Pulmonary artery endothelial cell (primary cell): ENCODE results near the gene LOXL4. TPM values are rescaled to one million over a fixed set of nuclear protein-coding genes. Genes with fewer than 3 reads are reported as not detected.
"Not testable (repeated sequence)": the region's sequence is repeated elsewhere in the genome, so short reads cannot be mapped to it uniquely, and the experiment has no call there.

Source experiments
- DNase-seq: peaks from one replicate; pipeline ENCODE4 v3.0.0-alpha.2; 2011; ENCODE audit warnings: low read depth, low spot score
- total RNA-seq: library from RNA; depleted of rRNA; stranded (reverse); fragments of >200 nt; gene quantifications from 2 replicates; pipeline ENCODE4 v1.2.3, GENCODE V29; 2014

Gene LOXL4
- total RNA-seq, 1 donor from 2014 or later: 1.1 TPM

DNA sequence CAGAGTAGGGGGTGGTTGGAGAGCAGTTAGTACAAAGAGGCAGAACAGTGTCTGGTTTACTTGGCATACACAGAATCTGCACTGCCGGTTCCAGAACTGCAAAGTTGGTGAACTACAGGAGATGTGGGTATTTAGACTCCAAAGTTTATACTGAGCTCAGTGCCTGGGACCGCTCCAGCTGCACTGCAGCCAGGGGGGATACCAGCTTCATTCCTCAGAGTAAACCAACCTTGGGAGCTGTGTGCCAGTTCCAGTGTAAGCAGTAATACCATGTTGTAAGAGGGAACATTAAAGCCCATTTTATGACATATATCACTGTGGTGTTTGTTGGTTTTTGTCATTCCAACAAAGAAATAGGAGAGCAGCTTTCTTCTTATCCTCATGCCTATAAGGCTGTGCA, 23.4 kb downstream of the LOXL4 start:
- no peak for DNase-seq

DNA sequence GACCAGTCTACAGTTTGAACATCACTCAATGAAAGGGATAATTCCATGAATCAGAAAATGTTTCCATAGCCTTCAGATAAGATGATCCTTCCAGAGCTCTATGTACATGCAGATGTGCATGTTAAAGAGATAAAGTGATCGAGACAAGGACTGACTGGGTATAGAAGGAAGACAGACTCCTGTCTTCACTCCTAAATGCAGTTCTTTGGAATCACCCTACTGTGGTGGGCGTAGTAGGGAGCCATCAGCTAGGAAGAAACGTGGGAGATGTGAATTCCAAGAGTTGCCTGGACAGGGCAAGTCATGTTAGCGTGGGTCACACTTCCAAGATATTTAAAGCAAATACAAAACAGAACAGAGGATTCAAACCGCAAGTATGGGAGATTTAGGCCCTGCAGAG, 23.9 kb downstream of the LOXL4 start:
- no peak for DNase-seq

DNA sequence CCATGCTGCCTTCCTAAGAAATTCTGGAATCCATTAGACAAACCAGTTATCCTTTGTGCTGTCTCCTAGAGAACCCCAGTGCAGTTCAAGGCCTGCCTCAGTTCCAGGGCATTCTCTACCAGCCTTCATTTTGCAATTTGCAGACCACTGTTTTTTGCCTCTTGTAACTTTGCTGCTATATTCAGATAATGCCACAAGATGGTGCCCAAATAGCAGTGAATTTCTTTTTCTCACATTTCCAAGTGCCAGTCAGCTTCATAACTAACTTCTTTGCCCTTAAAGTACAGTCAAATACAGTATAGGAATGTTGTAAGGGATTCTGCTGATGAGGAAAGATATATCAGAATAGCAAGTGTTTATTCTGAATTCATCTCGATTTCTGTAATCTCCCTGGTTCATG, 25.2 kb downstream of the LOXL4 start:
- DNase-seq: no peak

DNA sequence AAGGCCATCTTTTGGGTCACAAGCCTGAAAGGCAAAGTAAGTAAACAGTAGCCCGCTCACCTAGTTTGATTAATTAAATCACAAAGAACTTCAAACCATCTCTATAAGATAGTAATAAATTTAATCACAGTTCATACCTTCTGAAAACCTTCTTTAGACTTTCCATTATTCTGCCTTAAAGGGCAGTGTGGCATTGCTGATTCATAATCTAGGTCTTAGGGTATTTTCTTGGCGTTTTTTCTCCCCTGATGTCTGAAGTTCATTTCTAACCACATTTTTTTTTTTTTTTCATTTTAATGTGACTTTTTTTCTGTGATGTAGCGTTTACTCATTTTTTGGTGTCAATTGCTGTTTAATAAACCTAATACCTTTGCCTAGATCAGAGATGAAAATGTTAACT, 27.5 kb downstream of the LOXL4 start:
- no peak for DNase-seq

DNA sequence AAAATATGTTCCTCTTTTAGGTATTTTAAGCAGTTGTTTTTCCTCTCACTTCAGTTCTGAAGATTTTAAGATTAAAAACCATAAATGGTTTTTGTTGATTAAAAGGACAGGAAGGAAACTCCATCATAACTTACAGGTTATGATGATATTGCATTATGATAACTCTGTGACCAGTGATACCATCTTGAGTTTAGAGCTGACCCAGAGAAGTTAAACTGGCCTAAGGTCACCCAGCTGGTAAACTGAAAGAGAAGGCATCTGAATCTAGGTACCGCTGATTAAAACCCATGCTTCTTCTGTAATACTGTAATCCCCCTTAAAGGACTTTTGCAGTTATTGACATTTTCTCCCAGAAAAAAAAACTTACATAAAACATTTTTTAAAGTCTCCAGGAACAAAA, 29.6 kb downstream of the LOXL4 start:
- DNase-seq: no peak

DNA sequence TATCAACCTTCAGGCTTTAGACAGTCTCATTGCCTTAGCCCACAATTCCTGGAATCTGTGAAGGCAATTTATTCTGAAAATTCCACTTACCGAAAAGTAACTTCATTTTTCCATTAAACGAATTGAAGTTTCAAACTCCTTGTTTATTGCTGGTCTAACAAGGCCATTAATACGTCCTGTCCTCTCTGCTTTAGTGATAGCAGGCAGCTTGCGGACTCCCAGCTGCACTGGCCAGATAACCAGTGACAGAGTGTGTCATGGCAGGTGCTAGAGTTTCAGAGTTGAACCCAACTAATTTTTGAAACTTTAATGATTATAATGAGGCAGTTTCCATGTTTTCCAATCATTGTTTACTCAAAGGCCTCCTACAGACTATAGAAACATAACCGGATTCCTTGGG, 31.1 kb downstream of the LOXL4 start:
- DNase-seq: no peak

DNA sequence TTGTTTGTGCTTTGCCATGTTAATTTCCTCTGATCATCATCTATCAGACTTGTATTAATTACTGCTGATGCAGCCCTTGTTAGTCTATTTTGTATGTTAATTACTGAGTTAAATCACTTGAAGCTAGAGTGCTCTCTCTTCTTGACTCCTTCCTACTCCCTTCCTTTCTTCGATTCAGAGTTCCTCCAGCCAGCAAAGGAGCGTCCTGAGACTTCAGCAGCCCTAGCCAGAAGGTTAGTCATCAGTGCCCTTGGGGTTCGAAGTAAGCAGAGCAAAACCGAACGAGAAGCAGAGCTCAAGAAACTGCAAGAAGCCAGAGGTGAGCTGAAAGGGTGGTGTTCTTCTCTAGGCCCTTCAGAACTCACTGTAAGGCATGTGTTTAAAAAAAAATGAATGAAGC, 32.1 kb downstream of the LOXL4 start:
- DNase-seq: no peak

DNA sequence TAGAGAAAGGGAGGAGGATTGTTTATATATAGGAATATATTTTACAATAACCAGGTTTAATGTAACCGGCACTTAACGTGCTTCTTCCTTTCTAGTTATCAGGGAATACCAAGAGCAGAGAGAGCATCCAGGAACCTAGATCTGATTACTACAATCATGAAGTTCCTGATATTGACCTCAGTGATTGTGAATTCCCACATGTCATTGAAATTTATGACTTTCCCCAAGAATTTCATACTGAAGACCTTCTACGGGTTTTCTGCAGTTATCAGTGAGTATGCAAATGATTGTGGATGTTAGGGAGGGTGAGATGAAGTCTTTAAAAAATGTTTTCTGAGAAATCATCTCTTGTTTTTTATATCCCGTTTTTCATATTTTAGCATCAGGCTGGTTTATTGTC, 36.6 kb downstream of the LOXL4 start:
- DNase-seq: no peak

DNA sequence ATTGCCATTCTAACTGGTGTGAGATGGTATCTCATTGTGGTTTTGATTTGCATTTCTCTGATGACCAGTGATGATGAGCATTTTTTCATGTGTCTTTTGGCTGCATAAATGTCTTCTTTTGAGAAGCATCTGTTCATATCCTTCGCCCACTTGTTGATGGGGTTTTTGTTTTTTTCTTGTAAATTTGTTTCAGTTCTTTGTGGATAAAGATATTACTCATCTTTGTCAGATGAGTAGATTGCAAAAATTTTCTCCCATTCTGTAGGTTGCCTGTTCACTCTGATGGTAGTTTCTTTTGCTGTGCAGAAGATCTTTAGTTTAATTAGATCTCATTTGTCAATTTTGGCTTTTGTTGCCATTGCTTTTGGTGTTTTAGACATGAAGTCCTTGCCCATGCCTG, 39.7 kb downstream of the LOXL4 start:
- not testable (repeated sequence) for DNase-seq

DNA sequence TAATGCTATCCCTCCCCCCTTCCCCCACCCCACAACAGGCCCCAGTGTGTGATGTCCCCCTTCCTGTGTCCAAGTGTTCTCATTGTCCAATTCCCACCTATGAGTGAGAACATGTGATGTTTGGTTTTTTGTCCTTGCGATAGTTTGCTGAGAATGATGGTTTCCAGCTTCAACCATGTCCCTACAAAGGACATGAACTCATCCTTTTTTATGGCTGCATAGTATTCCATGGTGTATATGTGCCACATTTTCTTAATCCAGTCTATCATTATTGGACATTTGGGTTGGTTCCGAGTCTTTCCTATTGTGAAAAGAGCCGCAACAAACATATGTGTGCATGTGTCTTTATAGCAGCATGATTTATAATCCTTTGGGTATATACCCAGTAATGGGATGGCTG, 40.3 kb downstream of the LOXL4 start:
- DNase-seq: not testable (repeated sequence)

DNA sequence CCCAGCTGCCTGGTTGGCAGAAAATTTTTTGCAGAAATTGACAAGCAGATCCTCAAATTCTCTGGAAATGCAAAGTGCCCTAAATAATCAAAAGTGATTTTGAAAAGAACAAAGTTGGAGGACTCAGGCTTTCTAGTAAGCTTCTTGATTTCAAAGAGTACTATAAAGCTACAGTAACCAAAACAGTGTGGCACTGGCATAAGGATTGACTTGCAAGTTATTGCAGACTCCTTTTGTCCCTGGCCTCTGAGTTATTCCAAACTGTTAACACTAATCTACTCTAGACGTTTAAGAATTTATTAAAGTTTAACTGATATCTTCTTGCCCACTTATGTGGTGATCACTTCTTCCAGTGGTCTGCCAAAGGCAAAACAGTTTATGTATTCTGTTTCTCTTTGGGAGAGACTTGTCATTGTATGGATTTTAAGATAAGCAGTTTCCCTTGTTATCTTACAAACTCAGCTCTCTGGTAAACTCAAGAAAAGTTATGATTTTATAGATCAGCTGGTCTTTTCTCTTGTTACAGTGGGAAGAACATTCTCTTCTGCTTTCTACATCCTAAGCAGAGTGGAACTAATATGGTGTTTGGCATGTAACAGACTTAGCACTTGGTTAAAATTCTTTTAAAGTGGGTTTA, 41.4 kb downstream of the LOXL4 start:
- DNase-seq: no peak

DNA sequence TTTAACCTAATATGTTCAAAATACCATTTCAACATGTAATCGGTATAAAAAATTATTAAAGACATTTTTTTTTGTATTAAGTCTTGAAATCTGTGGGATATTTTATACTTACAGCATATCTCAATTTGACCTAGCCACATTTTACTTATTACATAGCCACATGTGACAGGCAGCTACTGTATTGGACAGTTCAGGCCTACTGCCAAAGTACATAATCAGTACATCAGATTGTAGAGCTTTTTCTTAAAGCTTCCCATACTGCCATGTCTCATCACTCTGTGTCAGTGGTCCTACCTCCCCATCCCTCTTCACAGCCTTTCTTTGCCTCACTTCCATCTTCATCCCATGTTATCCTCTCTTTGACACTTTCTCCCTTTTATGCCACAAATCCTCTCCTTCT, 43.0 kb downstream of the LOXL4 start:
- no peak for DNase-seq

DNA sequence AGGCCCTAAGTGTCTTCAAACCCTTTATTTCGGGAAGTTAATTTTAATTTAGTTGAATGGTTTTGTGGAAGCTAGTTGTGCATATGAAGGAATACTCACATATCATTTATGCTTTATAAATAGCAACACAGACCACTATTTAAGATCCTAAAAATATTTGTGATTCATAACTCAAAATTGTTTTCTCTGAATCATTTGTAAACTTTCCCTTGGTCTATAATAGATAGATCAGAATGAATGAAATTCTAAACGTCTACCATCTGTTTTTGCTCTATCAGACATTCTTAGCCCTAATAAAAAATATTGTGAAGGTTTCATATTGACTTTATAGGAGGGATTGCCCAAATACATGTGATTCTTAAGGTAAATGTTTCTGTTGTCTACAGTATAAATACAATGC, 43.5 kb downstream of the LOXL4 start:
- DNase-seq: no peak

DNA sequence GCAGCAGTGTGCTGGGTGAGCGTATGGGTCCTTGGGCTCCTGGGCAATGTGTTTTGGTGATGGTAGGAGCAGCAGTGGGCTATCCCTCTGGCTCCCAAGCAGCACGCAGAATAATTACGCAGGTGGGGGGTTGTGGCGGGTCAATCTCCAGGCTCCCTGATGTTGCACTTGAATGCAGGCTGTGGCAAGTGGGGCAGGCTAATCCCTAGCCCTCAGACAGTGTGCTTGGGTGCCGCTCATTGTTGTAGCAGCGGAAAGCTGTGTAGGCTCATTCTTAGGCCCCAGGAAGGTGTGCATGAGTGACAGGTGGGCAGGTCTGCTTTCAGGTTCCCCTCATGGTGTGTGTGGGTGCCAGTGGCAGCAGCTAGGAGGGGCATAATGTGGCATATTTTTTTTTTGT, 44.1 kb downstream of the LOXL4 start:
- DNase-seq: no peak

DNA sequence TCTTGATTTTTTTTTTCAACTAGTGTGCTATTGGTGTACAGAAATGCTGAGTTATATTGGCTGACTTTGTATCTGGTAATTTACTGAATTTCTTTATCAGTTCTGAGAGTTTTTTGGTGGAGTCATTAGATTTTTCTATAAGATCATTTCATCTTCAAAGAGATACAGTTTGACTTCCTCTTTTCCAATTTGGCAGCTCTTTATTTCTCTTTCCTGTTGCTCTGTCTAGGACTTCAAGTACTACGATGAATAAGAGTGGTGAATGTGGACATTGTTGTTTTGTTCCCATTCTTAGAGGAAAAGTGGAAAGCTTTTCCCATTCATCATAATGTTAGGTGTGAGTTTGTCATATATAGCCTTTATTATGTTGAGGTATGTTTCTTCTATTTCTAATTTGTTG, 50.2 kb downstream of the LOXL4 start:
- no peak for DNase-seq

DNA sequence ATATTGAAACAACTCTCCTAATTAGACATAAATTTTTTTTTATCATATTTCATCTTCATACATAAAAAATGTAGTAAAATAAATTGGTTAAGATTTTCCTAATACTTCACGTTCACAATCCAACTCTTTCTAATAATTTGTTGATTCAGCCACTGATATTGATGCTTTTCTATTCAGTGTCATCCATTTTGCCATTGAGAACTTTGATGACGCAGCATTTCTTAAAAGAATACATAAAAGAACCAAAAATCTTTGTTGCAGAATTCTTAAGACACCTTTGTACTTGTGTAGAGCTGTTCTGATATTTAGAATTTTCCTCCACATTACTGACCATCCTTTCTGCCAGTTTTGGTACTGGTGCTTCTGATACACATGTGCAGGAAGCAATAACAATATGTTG, 52.6 kb downstream of the LOXL4 start:
- DNase-seq: no peak

DNA sequence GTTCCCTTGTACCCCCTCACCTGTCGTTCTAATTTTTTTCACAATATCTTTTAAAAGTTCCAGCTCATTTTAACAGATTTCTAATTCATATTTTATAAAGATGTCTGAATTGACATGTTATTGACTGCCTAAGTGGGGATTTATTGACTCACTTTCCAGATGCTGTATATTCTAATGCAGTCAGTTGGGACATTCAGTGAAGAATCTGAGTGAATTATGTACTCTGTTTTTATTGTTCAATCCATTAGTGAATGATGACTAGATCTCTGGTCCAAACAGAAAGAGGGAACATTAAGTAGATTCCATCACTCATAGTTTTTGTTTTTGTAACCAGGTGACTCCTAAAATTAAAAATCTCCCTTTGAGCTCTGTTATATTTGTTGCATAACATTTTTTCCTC, 54.3 kb downstream of the LOXL4 start:
- DNase-seq: no peak

DNA sequence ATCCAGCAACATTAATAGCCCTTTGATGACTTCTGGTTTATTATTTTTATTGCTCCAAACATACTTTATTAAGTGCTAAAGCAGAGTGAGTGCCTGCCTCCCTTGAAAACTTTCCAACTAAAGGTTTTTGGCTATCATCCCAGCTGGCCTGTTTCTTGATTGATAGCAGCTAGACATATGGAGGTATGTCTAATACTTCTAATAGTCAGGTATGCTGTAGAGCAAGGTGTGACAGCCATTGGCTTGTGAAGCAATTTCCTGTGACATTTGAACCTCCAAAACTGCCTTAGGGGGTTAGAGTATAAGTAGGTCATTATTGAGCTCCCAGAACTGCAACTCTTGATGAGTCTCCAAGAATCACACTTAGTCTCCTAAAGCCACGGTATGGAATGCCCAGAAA, 55.8 kb downstream of the LOXL4 start:
- DNase-seq: no peak

DNA sequence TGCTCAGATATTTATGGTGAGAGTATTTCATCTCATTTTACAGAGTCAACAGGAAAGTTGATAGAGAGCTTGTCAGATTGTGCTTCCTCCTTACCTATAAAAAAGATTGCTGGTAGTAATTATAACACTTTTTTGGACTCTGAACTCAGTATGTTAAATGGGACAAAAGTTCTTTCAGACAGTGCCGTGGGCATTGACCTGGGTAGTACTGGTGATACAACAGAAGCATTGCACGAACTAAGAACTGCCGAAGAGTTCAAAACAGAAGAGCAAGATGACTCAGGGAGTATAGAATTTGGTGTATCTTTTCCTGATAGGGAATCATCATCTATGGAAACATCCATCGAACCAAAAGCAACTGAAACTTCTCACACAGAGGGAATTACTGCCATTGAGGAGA, 58.6 kb downstream of the LOXL4 start:
- no peak for DNase-seq

DNA sequence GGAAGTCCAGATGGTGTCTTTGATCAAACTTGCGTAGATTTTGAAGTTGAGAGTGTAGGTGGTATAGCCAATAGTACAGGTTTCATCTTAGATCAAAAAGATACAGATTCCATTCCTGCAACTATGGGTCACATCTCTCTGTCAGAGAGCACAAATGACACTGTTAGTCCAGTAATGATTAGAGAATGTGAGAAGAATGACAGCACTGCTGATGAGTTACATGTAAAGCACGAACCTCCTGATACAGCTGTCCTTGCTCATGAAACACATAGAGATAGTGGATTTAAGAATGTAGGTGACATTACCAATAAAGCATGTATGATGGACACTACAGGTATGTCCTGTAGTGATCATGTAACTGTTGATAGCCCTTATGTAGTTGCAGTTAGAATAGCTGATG, 59.1 kb downstream of the LOXL4 start:
- no peak for DNase-seq

DNA sequence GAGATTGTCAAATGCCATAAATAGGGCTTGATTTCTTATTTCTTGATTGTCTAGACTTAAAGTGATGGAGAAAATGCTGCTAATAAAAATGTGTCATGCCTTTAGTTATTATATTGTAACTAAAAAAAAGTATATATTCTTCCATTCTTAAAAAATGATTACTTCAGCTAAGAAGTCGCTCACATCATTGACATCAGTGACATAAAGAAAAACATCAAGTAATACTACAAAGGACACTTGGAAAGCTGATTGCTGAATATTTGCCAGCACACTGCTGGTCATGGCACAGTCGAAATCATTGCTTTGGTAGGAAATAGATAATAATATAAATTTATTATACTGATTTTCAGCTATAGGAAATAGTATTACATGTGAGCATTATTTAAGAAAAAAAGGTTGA, 62.6 kb downstream of the LOXL4 start:
- no peak for DNase-seq

DNA sequence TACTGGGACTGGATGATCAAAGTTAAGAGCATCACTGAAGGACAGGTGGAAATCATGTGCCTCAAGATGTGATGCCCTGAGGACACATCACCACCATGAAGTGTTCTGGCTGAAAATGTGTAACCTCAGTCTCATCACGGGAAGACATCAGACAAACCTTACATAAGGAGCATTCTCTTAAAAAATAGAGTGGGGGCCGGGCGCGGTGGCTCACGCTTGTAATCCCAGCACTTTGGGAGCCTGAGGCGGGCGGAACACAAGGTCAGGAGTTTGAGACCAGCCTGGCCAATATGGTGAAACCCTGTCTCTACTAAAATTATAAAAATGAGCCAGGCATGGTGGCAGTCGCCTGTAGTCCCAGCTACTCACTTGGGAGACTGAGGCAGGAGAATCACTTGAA, 65.6 kb downstream of the LOXL4 start:
- DNase-seq: no peak

DNA sequence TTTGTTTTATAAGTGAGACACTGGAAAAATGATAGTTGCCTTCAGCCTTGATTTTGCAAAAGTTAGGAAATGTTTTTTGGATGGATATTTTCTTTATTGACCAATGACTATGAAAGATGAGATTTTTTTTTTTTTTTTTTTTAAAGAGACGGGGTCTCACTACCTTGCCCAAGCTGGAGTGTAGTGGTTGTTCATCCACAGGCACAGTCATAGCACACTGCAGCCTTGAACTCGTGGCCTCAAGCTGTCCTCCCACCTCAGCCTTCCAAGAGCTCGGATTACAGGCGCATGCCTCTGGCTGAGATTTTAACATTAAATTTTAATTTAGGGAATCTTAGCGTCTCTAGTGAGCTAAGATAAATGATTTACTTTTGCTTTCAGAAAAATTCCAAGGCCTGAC, 66.2 kb downstream of the LOXL4 start:
- no peak for DNase-seq
